ENCODE data around the gene C11orf98.

GRCh38 chr11:62621027-62621566 lies 43.9 kb downstream of the C11orf98 start:
- TF ChIP-seq CREB5 (CRISPR knock-in tag; IDR thresholded peaks at IDR 0.05; ENCODE audit: low read depth) (no peak), ZFP30 (CRISPR knock-in tag; IDR thresholded peaks at IDR 0.05) (no peak), ZNF565 (CRISPR knock-in tag; conservative IDR thresholded peaks at IDR 0.05; ENCODE audit: low read depth) (no peak), ZFP3 (CRISPR knock-in tag; IDR thresholded peaks at IDR 0.05) (no peak), ISL1 (CRISPR knock-in tag; IDR thresholded peaks at IDR 0.05) (no peak), GLIS3 (CRISPR knock-in tag; IDR thresholded peaks at IDR 0.05) (no peak), BACH2 (CRISPR knock-in tag; IDR thresholded peaks at IDR 0.05; ENCODE audit: borderline replicate concordance) (no peak), PATZ1 (CRISPR knock-in tag; IDR thresholded peaks at IDR 0.05; ENCODE audit: borderline replicate concordance) (no peak), OSR1 (CRISPR knock-in tag; IDR thresholded peaks at IDR 0.05) (no peak)
